GM19238 (cell line): ENCODE data around the gene SYNGAP1.

ENCODE experiments used
- DNase-seq: peaks from one replicate; pipeline ENCODE4 v3.0.0; 2011; ENCODE audit warnings: low spot score; ENCODE audit not compliant: insufficient read length

Gene SYNGAP1

GRCh38 chr6:33421344-33421643 lies 1.4 kb downstream of the SYNGAP1 start:
- DNase-seq: no peak

- no peak for DNase-seq
Observed at GRCh38 chr6:33423777-33424176, 3.9 kb downstream of the SYNGAP1 start.

- no peak for DNase-seq
Observed at GRCh38 chr6:33424855-33425667, 5.2 kb downstream of the SYNGAP1 start.

GRCh38 chr6:33425668-33426577 lies 6.1 kb downstream of the SYNGAP1 start:
- peak; percentile 87 for DNase-seq

DNA sequence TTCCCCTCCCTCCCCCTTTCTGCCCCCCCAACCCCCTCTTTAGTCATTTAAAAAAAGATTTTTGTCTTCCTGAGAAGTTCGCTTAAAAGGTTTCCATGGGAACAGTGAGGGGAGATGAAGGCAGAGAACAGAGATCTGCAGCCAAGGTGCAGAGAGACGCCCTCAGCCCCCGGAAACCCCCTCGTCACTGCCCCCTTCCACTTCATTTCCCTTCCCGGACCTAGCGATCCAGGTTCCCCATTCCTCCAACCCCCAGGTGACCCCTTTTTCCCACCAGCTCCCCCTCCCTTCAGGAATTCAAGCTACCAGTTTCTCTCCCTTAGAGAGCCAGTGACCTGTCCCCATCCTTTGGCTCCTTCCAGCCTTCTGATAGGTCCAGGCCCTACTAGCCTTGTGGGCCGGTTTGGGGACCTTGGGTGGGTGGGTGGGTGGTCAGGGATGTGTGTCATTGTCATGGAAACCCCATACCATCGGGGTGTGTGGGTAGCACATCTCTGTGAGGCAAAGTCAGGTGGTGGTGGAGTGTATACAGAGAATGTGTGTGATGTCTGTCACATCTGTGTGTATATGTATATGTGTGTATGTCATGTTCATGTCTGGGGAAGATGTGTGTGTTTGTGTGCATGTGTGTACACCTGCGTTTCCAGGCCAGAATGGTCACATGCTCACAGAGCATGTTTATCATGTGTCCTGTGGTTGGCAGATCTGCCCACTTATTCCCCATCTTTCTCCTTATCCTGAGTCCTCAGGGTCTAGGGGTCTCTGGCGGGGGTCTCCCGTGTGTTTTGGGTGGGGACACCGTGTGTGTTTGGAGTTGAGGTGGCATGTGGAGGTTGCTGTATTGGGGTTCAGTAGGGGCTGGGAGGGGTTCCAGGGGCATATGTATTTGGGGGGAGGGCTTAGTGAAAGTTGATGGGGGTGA lies 7.0 kb downstream of the SYNGAP1 start:
- no peak for DNase-seq

DNA sequence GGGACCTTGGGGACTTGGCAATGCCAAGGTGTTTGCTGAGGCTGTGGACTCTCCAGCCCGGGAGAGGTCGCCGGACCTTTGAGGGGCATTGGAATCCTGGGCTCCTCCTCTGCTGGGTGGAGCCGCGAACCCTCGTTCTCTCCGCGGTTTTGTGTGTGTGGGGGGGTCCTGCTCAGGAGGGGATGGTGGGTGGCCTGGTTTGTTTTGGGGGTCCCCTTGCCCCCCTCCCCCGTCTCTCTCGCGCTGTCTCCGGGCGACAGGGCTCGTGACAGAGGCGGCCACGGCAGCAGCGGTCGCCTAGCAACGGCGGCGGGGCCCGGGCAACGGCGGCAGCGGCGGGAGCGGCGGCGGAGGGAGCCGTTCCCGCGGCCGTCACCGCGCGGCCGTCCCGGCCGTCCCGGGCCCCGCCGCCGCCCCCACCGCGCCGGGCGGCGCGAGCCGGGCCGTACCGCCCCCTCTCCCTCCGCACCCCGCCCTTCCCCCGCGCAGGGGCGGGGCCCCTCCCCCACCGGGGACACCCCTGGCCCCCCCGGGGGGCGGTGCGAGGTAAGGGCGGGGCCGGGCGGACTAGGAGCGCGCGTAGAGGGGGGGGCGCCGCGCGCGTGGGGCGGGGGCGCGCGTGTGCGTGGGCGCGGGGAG lies 7.8 kb downstream of the SYNGAP1 start:
- DNase-seq: peak; percentile 58

DNA sequence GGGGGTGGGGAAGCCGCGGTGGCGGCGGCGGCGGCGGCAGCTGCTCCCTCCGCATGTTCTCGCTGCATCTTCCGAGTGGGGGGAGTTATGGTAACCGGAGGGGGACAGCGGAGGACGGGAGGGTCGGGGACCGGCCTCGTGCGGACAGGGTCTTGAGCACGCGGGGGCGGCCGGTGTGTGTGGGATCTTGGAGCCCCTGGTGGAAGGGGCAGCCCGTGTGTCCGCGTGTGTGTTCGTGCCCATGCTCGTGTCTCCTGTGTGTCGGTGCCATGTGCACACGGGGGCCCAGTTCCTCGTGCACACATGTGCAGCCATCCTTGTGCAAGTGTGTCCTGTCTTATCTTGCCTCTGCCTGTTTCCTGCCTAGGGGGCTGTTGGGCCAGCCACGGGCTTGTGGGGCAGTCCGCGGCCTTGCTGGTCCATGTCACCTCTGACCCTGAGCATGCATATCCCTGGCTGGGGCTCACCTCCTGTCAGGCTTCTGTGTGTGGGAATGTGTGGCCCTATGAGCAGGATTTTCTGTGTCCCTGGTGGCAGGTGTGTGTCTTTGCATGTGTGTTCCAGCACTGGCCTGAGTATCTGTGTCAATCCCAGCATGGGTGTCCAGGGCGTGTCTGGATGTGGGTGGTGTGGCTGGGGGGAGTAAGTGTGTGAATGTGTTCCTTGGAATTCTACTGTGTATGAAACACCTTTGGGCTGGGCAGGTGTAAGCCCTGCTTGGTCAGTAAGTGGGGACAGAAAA lies 8.5 kb downstream of the SYNGAP1 start:
- peak; percentile 57 for DNase-seq

- no peak for DNase-seq
Observed at GRCh38 chr6:33428966-33429749, 9.3 kb downstream of the SYNGAP1 start.

DNA sequence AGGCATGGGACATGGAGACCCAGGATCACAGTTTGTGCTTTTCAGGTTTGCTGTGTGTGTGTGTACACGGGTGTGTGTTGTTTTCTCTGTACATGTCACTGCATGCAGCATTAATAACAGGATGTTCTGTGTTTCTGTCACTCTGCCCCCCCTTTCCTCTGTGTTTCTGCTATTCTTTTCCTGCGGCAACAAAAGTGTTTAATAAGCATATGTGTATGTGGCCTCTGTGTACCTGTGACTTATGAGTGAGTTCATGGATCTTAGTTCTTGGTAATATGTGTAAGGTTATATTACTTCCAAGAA lies 9.8 kb downstream of the SYNGAP1 start:
- no peak for DNase-seq

- DNase-seq: no peak
Observed at GRCh38 chr6:33430334-33430733, 10.5 kb downstream of the SYNGAP1 start.

DNA sequence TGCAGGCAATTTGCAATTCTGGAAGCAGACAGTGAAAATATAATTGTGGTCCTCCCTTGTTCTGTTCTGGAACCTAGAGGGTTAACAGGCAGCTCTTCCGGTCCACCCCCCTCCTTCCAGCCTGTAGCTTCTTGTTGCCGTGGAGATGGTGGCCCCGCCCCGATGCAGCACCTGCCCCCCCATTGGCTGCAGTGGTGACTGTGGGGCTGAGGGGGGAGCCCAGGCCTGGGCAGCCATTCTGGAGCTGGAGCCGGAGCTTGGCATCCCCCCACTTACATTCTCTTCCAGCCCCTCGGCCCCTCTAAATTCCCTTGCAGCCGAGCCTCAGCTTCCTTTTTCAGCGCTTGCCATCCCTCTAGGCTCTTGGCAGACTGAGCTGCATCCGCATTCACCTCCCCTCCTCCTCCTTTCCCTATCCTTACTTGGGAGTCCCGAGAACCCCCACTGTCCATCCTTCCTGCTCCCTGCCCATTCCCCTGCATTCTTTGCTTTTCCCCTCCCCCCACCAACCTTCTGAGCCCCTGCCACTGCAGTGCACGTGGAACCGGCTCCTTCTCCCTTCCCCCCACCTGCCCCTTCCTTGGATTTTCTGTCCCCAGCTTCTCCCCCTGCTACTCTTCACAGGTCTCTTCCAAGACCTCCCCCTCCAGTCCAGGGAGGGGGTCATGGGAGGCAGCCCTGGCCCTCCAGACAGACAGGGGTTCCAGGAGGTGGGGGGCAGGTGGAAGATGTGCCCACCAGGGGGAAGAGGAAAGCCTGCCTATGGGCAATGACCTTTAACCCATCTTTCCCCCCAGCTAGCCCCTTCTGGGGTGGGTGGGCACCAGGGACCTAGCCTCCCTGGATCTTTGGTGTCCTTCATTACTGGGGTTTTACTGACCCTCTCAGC lies 11.4 kb downstream of the SYNGAP1 start:
- peak; percentile 96 for DNase-seq

DNA sequence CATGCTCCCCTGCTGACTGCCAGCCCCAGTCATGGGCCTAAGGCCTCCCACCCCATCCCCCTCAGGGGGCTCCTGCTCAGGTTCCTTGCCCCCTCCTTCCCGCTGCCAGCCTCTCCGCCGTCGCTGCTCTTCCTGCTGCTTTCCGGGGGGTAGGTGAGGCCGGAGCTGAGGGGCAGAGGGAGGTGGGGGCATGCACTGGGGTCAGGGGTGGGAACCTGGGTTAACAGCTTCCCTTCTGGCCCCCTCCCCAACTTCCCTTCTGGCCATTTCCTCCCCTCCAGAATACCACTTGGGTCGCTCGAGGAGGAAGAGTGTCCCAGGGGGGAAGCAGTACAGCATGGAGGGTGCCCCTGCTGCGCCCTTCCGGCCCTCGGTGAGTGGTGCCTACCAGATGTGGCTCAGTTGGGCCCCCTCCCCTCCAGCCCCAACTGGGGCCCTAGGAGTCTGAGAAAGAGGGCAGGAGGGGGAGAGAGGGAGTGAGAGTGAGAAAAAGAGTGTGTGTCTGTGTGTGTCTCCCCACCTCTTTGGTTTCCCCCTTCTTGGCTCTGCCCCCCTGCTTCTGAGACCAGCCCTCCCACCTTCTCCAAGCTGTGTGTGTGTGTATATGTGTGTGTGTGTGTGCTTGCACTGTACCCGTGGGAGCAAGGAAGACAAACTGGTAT lies 12.1 kb downstream of the SYNGAP1 start:
- DNase-seq: no peak

DNA sequence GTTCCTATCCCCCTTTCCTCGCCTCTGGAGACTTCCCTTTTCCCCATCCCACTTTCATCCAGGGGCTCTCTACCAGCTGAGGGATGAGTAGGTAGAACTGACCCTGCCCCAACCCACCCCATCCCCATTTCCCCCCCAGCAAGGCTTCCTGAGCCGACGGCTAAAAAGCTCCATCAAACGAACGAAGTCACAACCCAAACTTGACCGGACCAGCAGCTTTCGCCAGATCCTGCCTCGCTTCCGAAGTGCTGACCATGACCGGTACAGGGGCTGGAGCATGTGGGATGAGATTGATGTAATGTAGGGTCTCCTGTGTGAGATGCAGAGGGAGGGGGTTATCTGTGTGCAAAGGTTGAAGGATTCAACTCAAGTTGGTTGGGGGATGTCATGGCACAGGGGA lies 12.7 kb downstream of the SYNGAP1 start:
- no peak for DNase-seq

- DNase-seq: no peak
Observed at GRCh38 chr6:33433001-33433543, 13.2 kb downstream of the SYNGAP1 start.

- DNase-seq: no peak
Observed at GRCh38 chr6:33433544-33434191, 13.8 kb downstream of the SYNGAP1 start.

DNA sequence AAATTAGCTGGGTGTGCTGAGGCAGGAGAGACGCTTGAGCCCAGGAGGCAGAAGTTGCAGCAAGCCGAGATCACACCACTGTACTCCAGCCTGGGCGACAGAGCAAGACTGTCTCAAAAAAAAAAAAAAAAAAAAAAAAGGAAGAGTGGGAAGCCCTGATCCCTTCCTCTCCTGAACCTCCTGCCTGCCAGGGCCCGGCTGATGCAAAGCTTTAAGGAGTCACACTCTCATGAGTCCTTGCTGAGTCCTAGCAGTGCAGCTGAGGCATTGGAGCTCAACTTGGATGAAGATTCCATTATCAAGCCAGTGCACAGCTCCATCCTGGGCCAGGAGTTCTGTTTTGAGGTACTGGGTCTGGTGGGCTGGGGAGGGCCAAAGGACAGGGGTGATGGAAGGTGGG lies 15.1 kb downstream of the SYNGAP1 start:
- DNase-seq: no peak

DNA sequence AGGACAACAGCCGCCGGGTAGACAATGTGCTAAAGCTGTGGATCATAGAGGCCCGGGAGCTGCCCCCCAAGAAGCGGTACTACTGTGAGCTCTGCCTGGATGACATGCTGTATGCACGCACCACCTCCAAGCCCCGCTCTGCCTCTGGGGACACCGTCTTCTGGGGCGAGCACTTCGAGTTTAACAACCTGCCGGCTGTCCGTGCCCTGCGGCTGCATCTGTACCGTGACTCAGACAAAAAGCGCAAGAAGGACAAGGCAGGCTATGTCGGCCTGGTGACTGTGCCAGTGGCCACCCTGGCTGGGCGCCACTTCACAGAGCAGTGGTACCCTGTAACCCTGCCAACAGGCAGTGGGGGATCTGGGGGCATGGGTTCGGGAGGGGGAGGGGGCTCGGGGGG lies 17.8 kb downstream of the SYNGAP1 start:
- no peak for DNase-seq
